HG03571 (cell line): ENCODE data around the gene MAFG.

ENCODE experiments used
- ATAC-seq: cut with Tn5 transposase; IDR thresholded peaks from one replicate; pipeline ENCODE4 v1.9.1; 2021; ENCODE audit not compliant: unreplicated experiment

Gene MAFG

GRCh38 chr17:81911277-81911961 lies 16.1 kb downstream of the MAFG start, which contains the start of gene PCYT2:
Gene PCYT2 (minus strand): TSS chr17:81911399. CDS start chr17:81911355, 44 bp downstream.
- ATAC-seq: peak; percentile 55

- peak; percentile 18 for ATAC-seq
These were observed 16.7 kb downstream of the MAFG start for GRCh38 chr17:81910840-81911276.

DNA sequence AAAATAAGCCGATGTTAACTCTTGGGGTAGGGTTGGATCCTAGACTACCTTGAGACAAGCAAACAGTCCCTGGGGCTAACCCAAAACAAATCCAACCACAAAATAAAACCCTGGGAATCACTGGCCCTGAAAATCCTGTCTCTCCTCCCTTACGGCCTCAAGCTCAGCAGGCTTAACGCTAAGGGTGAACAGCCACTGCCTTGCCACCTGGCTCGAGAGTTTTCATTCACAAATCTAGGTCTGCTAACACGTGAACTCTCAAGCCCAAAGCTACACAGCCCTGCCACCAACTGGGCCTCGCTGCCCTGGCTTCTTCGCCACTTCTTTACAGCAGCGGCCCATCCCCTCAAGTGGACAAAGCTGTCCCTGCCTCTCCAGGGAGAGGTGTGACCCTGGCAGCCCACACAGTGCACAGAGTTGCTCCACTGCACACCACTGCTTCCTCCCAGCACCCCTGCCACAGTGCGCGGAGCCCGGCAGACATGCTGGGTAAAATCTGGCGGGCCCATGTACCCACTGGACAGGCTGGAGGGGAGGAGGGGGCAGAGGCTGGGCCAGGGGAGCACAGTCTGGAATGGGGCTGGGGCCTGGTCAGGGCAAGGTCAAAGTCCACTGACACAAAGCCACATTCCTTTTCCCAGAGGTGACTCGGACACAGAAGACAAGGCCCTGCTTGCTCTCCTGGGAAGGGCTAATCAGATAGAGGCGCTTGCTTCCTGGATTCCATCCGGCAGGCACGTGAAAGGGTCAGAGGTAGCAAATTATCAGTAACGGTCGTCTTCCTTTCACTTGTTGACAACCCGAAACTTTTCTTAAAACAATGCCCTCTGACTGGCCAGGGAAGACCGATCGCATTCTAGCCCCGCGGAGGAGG lies 17.3 kb downstream of the MAFG start:
- ATAC-seq: no peak

DNA sequence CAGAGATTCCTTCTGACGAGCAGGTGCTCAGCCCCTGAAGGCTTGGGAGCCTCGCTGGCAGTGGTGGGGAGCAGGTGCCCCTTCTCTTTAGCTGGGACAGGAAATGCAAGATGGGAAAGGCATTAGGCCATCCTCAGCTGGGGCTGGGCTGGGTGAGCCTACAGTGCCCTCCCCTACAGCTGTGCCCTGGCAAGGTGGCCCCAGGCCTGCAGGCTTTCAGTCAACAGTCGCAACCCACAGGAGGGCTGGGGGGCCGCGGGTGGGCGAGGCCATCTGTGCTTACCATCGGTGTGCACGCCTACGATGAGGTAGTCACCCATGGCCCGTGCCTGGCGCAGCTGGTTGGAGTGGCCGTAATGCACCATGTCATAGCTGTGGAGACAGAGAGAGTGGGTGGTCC lies 18.3 kb downstream of the MAFG start:
- ATAC-seq: no peak

DNA sequence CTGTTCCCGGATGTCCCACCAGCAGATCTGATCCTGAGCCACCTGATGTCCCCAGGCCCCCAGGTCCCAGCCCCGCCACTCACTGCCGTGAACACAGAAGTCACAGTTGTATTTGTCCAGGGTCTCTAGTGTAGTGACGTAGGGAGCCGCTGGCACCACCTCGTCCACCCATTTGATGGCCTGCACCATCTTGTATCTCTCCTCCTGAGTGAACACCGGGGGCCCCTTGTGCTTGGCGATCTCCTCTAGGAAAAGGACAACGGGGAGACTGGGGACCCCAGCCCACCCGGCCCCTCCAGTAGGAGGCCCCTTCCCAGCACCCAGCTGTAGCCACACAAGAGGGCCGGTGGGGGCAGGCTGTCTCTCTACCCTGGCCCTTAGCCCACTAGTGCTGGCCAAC lies 18.7 kb downstream of the MAFG start:
- ATAC-seq: no peak

DNA sequence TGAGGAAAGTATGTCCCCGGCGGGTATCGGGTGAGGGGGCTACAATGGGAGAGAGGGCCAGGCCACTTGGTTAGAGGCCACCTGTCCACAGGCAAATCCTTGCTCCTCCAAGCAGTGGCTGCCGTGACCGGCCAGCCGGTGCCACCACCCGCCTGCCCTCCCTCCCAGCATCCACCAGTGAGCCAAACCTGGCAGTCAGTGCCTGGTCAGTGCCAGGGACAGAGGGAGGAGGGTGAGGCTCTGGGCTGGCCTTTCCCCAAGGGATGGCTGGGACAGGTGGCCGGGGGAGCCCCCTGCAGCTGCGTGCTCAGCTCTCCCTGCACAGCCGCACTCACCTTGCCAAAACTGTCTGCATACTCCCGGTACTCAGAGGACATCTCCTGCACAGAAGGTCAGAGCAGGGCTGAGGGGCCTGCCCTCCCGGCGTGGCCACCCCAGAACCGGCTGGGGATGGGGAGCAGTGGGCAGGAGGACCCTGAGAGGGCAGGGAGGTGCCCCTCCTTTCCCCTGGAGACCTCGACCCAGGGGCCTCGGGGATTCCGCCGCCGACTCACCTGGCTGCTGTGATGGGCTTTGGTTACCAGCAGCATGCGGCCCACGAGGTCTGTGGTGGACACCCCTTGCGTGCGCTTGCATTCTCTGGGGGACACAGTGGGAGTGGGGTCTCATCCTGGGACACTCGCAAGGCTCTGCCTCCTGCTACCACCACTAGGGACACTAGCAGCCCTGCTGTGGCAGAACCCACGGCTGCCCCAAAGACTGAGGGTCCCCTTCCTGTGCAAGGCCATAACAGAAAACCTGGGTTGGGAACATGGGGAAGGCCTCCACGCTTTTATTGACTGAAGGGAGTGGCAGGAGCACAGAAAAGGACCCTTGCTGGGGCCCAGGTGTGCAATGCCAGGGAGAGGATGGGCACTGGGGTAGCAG lies 20.1 kb downstream of the MAFG start:
- ATAC-seq: no peak

GRCh38 chr17:81906476-81907218 lies 20.9 kb downstream of the MAFG start:
- ATAC-seq: no peak

- no peak for ATAC-seq
These were observed 21.5 kb downstream of the MAFG start for GRCh38 chr17:81905993-81906392.

- ATAC-seq: no peak
These were observed 22.1 kb downstream of the MAFG start for GRCh38 chr17:81905424-81905875.

- no peak for ATAC-seq
These were observed 22.7 kb downstream of the MAFG start for GRCh38 chr17:81904600-81905423.

GRCh38 chr17:81903896-81904599 lies 23.5 kb downstream of the MAFG start:
- no peak for ATAC-seq

DNA sequence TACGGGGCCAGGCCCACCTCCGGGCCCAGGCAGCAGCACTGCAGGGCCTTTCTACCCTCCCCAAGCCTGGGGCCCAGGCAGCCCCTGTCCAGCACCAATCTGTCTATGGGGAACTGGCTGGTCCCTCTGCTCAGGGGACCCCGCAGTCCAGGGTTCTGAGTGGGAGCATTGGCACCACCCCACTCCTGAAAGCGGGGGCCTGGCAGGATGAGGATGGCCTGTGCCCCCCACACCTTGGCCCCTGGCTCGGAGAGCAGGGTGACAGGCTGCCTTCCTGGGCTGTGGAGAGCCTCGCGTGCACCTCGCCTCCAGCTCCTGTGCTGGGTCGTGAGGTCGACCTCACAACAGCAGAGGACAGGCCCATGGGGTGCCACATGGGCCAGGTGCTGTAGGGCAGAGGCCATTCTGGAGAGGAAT lies 24.1 kb downstream of the MAFG start:
- no peak for ATAC-seq

- ATAC-seq: no peak
These were observed 24.7 kb downstream of the MAFG start for GRCh38 chr17:81902653-81903414.

- ATAC-seq: no peak
These were observed 25.4 kb downstream of the MAFG start, which contains the start of gene NPB for GRCh38 chr17:81902023-81902652. Gene NPB (plus strand): TSS chr17:81902238. CDS start chr17:81902278, 40 bp downstream.

GRCh38 chr17:81901167-81902022 lies 26.1 kb downstream of the MAFG start:
- no peak for ATAC-seq

DNA sequence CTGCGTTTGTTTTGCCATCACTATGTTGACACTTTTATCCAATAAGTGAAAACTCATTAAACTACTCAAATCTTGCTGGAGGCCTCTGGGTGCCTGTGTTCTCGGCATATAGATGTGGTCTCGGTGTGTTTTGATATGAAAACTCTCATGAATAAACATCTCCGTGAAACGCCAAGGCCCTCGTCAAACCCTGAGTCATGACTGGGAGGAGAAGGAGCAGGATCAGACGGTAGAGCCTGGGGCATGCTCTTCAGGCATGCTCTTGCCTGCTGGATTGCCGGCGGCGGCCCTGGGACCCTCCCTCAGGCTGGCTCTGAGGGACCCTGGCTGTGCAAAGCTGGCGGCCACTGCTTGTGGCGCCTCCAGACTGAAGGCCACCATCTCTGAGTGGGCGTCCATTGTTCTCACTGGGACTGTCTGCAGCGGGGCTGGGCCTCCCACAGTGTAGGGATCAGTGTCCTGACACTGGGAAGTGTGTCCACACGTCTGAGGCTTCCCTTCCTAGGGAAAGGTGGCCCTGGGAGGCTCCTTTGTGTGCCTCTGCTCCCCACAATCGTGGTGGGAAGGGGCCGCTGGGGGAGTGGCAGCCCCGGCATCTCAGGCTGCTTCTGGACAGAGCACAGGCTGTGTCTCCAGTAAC lies 27.2 kb downstream of the MAFG start:
- ATAC-seq: no peak
